GM18508 (cell line): ENCODE measurements around the gene SIRPD.
"Not testable (repeated sequence)": the region's sequence is repeated elsewhere in the genome, so short reads cannot be mapped to it uniquely, and the experiment has no call there.

ENCODE experiments used
- ATAC-seq: cut with Tn5 transposase; IDR thresholded peaks from one replicate; pipeline ENCODE4 v1.9.1; 2021; ENCODE audit warnings: moderate number of reproducible peaks; ENCODE audit not compliant: insufficient read depth, unreplicated experiment

Gene SIRPD

GRCh38 chr20:1557605-1558004, at the start of gene SIRPD:
Gene SIRPD (minus strand): TSS chr20:1557705. CDS start chr20:1557653, 52 bp downstream.
- ATAC-seq = no peak

GRCh38 chr20:1600736-1601135, 43.2 kb upstream of the SIRPD start:
- ATAC-seq = no peak

GRCh38 chr20:1595333-1595732, 37.8 kb upstream of the SIRPD start:
- ATAC-seq = no peak

GRCh38 chr20:1588533-1589460, 31.3 kb upstream of the SIRPD start:
- no peak for ATAC-seq

GRCh38 chr20:1587781-1588532, 30.5 kb upstream of the SIRPD start:
- ATAC-seq = no peak

GRCh38 chr20:1579488-1579887, 22.0 kb upstream of the SIRPD start:
- no peak for ATAC-seq

GRCh38 chr20:1577906-1578305, 20.4 kb upstream of the SIRPD start:
- no peak for ATAC-seq

- not testable (repeated sequence) for ATAC-seq
These were observed 19.8 kb upstream of the SIRPD start for GRCh38 chr20:1577313-1577712.

- ATAC-seq = no peak
These were observed 19.1 kb upstream of the SIRPD start for GRCh38 chr20:1576641-1577040.

GRCh38 chr20:1576003-1576402, 18.5 kb upstream of the SIRPD start:
- ATAC-seq = not testable (repeated sequence)

GRCh38 chr20:1571583-1571982, 14.1 kb upstream of the SIRPD start:
- not testable (repeated sequence) for ATAC-seq

GRCh38 chr20:1569415-1569881, 11.9 kb upstream of the SIRPD start:
- no peak for ATAC-seq

- ATAC-seq = no peak
These were observed 10.6 kb upstream of the SIRPD start for GRCh38 chr20:1568163-1568490.

- ATAC-seq = no peak
These were observed 10.1 kb upstream of the SIRPD start for GRCh38 chr20:1567392-1568162.

GRCh38 chr20:1566701-1567100, 9.2 kb upstream of the SIRPD start:
- no peak for ATAC-seq

GRCh38 chr20:1565461-1565860, 8.0 kb upstream of the SIRPD start:
- no peak for ATAC-seq

- no peak for ATAC-seq
These were observed 6.1 kb upstream of the SIRPD start for GRCh38 chr20:1563598-1563997.

- ATAC-seq = no peak
These were observed 5.1 kb upstream of the SIRPD start for GRCh38 chr20:1562622-1563021.

GRCh38 chr20:1561350-1561749, 3.8 kb upstream of the SIRPD start:
- no peak for ATAC-seq

- ATAC-seq = no peak
These were observed 1.6 kb downstream of the SIRPD start for GRCh38 chr20:1555952-1556351.
